Measurements from ENCODE around the gene SHFL. TPM values are rescaled to one million over a fixed set of nuclear protein-coding genes. Genes with fewer than 3 reads are reported as not detected.
A peak's percentile ranks its signal among the peaks of the same experiment; 100 is the strongest.

Gene SHFL
- total RNA-seq, 1 experiment from 2014 or later = 21.1 TPM

GRCh38 chr19:10089801-10090375 is 3.8 kb downstream of the SHFL start:
- no peak overlapping the region for H2BK5ac ChIP-seq (ENCODE audit: insufficient read length, low read length)
- Mint-ChIP-seq H3K9me3 (no peaks in the 10 kb centered on the region), H3K27ac (peak overlapping the region in 2 of 3 experiments; percentile 26 to 62; a peak in 2 of 7 replicates), H3K4me3 (peak overlapping the region in 1 of 2 experiments; percentile 62; a peak in 1 of 5 replicates), H3K27me3 (ENCODE audit: low read depth) (peaks cover 19% of the 10 kb centered on the region), H3K4me1 (peaks cover 7 to 9% of the 10 kb centered on the region in 2 experiments; a peak in 2 of 4 replicates), H3K36me3 (ENCODE audit: insufficient read depth in 1 of 3, low read depth in 3 of 3) (peaks cover 4 to 21% (median 11%) of the 10 kb centered on the region in 3 experiments)
- H2AFZ ChIP-seq (ENCODE audit: low read length) = no peak overlapping the region
- no peaks in the 10 kb centered on the region for H3K4me1 ChIP-seq (ENCODE audit: insufficient read depth, low read length)
- no peak overlapping the region for H3K9ac ChIP-seq (ENCODE audit: extremely low read depth, insufficient read length, low read length)
- no peak overlapping the region for H2AK5ac ChIP-seq (ENCODE audit: insufficient read length, low read length)
- H4K5ac ChIP-seq (ENCODE audit: insufficient read length, low read depth, low read length) = no peak overlapping the region
- no peak for TF ChIP-seq CTCF (conservative IDR thresholded peaks at IDR 0.05)
- H4K20me1 ChIP-seq (ENCODE audit: control insufficient read depth, insufficient read depth, insufficient read length) = no peaks in the 10 kb centered on the region
- H3K23ac ChIP-seq (ENCODE audit: insufficient read length, low read depth, low read length) = no peak overlapping the region
- DNase-seq = no peak
- H3K4me2 ChIP-seq (ENCODE audit: insufficient read depth, insufficient read length, low read length) = no peak overlapping the region
- H3K9me3 ChIP-seq (ENCODE audit: control insufficient read depth, low read depth, low read length) = no peaks in the 10 kb centered on the region
- H4K8ac ChIP-seq (replicated peaks; ENCODE audit: insufficient read length, low read depth, low read length) = no peak overlapping the region
- no CpG with 5 or more reads among the region's 15 CpGs for WGBS (ENCODE audit: extremely low coverage, insufficient read length, low lambda C conversion rate)
- no peak overlapping the region for H3K27ac ChIP-seq (ENCODE audit: insufficient read length, low read depth, low read length)
- no peak overlapping the region for H2BK12ac ChIP-seq (ENCODE audit: insufficient read length, low read depth, low read length)
- H3K56ac ChIP-seq (ENCODE audit: insufficient read length, low read depth, low read length) = no peak overlapping the region
- no peak overlapping the region for H3T11ph ChIP-seq (ENCODE audit: low read length)
- no peak overlapping the region for H4K91ac ChIP-seq (ENCODE audit: insufficient read length, low read depth, low read length)
- H3K14ac ChIP-seq (ENCODE audit: insufficient read depth, low read length) = no peak overlapping the region
- no peaks in the 10 kb centered on the region for H3K79me1 ChIP-seq (ENCODE audit: insufficient read depth, low read depth, low read length, poor library complexity, severe bottlenecking)
- H3K79me2 ChIP-seq (ENCODE audit: insufficient read depth, low read length) = no peaks in the 10 kb centered on the region
- no peak overlapping the region for H2BK120ac ChIP-seq (ENCODE audit: low read depth, low read length, poor library complexity, severe bottlenecking)
- no peak overlapping the region for H3K18ac ChIP-seq (ENCODE audit: insufficient read length, low read depth, low read length)
- H2BK15ac ChIP-seq (ENCODE audit: low read depth, low read length) = no peak overlapping the region
- peaks cover 10% of the 10 kb centered on the region for H3K23me2 ChIP-seq (ENCODE audit: insufficient read length, low read depth, low read length, poor library complexity, severe bottlenecking)
- H3K4ac ChIP-seq (ENCODE audit: low read depth, low read length) = no peak overlapping the region
- H2BK20ac ChIP-seq (ENCODE audit: low read depth, low read length, poor library complexity, severe bottlenecking) = no peak overlapping the region
- no peaks in the 10 kb centered on the region; the same call in 1 of the 2 replicates for H3K27me3 ChIP-seq (ENCODE audit: insufficient read depth, low read length)

Data from H9 (cell line).